DMS114 treated with DMSO at 0.1 percent for 48 hours (cell line): ENCODE measurements around the gene CEP68.
"Not testable (repeated sequence)": the region's sequence is repeated elsewhere in the genome, so short reads cannot be mapped to it uniquely, and the experiment has no call there.

Source experiments
- DNase-seq: peaks from one replicate; lab custom pipeline; 2025; ENCODE audit not compliant: unreplicated experiment; lab: John Stamatoyannopoulos, UW

Gene CEP68

DNA sequence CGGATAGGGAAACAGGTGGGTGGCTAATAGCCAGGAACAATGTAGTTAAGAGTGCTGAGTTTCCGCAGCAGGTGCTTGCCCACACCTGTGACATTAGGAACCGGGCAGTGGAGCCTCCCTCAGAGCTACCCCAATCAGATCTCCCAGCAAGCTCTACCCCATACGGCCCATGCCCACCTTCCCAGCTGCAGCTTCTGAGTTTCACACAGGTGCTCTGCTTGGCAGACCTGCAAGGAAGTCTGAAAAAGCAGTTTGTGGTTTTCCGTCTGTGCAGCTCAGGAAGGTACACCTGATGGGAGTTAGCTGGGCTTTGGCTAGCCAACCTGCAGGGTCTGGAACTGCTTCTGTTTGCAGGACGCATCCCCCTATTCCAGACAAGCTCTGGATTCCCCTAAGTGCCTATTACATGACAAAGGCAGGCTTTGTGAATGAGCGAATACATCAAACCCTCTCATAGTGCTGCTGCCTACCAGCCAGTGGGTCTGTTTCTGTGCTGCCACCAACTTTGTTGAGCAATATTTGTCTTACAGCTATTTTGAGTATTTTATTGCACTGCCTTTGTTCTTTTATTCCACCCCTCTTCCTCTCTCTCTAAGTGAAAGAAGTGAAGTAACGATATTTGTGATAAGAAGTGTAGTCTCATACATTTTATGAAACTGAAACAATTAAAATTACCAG is 24.7 kb upstream of the CEP68 start:
- no peak for DNase-seq

GRCh38 chr2:65032019-65032975 is 23.9 kb upstream of the CEP68 start:
- no peak for DNase-seq

GRCh38 chr2:65033178-65033577 is 23.0 kb upstream of the CEP68 start:
- no peak for DNase-seq

- DNase-seq = not testable (repeated sequence)
Observed at GRCh38 chr2:65033667-65034066, 22.5 kb upstream of the CEP68 start.

DNA sequence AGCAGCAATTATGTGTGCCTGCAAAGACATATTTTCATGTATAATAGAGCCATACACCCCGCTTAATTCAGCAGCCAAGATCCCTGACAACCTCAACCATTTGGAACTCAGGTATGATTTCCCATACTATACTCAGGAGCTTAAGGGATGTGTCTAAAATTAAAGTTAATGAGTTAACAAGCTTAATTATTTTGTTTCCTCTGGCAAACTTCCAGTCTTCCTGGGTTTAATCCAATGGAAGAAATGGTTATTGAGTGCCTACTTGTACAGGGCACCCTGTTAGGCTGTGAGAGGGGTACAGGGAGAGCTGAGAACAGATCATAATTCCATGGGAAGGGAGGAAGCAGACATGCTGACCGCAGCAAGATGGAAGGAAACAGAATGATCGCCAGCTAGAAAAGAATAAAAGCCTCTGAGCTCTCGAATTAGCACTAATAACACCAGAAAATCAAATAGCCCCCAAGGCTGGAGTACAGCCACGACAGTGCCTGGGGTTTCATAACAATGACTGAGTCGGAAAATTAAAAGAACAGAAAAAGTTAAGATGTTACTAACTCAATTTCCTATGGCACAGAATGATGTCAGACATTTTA is 20.8 kb upstream of the CEP68 start:
- DNase-seq = no peak

GRCh38 chr2:65037178-65037577 is 19.0 kb upstream of the CEP68 start:
- no peak for DNase-seq

GRCh38 chr2:65039640-65040039 is 16.6 kb upstream of the CEP68 start:
- no peak for DNase-seq

DNA sequence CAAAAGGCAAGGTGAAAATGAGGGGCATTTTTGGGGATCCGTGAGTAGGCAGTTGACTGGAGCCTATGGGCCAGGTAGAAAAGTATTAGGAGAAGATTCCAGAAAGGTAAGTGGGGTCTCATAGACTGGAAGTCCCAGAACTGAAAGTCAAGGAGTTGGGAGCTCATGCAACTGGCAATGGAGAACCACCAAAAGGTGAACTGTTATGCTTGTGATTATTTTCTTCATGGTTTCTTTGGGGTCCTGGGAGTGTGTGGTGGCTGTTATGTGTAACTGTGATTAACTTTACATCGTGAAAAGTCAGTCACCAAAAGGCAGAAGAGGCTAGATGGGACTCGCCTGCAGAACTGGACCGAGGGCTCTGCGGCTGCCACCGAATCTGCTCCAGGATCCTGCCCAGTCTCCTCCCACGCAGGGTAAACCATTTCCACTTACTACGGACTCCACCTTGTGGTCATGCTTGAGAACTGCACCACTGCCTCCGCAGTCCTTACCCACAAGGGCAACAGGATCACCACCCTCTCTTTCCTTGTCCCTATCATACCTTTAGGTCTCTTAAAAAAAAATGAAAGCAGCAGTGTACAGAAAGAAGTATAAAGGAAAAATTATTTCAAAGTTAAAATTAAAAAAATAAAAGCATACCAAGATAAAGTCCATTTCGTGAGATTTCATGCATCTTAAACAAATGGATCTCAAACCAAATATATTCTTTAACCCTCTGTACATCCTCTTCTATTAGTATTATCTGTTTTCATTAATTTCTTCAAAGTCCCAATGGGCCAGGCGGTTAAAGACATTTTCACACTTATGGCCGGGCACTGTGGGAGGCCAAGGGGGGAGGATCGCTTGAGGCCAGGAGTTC is 15.6 kb upstream of the CEP68 start:
- peak; percentile 72 for DNase-seq

- no peak for DNase-seq
Observed at GRCh38 chr2:65043001-65043400, 13.2 kb upstream of the CEP68 start.

DNA sequence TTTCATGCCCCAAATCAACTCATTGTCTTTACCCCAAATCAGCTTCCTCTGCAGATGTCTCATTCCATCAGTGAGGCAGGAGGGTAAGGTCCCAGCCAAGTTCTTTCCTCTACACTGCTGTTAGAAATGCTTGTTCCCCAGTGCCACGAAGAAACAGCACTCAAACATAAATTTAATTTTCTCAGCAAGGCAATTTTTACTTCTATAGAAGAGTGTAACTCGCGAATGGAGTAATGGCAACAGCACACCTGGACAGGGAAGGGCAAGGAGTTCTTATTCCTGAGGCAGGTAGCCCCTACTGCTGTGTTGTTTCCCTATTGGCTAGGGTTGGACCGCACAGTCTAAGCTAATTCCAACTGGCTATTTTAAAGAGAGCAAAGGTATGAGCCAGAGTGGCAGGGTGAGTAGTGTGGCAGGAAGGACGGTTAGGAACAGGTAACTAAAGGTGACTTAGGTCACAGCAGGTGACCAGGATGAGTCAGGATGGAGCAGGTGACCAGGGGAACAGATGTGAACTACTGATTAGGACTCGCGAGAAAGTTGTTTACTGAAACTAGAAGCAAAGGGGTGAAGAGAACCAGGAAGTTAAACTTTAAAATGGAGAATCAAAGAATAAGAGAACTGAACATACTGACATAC is 12.0 kb upstream of the CEP68 start:
- DNase-seq = no peak

- no peak for DNase-seq
Observed at GRCh38 chr2:65045651-65046050, 10.6 kb upstream of the CEP68 start.

DNA sequence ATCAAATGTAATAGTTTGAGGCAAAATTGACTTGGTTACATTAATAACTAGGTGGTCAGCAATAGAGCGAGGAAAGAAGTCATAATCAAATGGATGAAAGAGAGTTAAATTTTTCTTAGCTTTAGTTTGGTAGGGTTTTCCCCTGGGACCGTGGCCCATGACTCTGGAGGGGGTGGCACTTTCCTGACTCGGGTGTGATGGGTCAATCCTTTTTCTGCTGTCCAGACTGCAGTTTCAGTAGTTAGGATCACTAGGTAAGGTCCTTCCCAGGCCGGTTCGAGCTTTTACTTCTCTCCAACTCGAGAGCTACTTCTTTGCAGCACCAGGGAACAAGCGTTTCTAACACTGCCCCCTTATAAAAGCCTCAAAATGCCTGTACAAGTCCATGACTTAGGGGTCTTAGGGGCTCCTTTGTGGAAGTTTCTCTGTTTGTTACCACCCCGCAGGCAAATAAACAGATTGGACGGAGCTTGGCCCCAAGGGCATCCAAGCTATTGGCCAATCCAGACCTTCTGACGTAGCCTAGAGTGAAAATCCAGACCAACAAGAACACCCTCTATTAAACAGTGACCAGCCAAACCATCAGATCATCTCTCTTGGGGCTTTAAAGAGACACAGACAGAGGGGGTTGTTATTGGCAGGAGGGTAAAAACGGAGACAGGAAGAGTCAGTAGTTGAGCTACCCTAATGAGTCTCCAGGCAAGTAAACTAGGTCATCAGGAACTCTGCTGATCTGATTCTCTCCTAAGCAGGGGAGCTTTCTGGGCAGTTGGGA is 9.4 kb upstream of the CEP68 start:
- no peak for DNase-seq

DNA sequence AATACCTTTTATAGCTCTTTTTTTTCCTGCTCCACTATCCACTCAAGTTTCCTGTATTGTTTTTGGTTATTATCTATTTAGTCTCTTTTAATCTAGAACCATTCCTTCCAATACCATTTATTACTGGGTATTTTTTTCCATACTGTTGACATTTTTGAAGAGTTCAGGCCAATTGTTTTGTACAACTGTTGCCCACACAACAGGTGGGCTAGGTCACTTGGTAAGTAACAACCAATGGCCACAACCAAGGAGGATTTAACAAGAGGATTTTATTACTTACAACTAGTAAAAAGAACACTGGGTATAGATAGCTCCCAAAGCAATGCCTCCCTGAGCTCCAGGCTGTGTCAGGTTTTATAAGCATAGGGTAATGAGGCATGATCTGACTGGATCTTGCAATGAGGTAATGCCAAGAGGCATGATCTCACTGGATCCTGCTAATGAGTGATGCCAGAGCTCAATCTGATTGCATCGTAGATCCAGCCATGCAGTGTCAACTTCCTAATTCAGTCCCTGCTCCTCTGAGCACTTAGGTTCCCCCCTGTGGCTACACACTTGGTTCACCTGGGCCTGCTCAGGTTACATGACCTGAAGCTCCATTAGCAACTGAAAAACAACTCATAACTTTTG is 7.1 kb upstream of the CEP68 start:
- no peak for DNase-seq

DNA sequence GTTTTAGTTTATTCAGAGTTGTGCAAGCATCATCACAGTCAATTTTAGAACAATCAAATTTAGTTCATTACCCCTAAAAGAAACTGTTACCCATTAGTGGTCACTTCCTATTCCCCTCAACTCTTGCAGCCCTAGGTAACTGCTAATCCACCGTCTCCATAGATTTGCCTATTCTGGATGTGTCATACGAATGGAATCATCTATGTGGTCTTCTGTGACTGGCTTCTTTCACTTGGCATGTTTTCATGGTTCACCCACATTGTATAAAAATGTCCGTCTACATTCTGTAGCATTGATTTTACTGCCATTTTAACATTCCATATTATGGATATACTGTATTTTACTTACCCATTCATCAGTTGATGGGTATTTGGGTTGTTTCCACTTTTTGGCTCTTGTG is 5.3 kb upstream of the CEP68 start:
- DNase-seq = no peak

DNA sequence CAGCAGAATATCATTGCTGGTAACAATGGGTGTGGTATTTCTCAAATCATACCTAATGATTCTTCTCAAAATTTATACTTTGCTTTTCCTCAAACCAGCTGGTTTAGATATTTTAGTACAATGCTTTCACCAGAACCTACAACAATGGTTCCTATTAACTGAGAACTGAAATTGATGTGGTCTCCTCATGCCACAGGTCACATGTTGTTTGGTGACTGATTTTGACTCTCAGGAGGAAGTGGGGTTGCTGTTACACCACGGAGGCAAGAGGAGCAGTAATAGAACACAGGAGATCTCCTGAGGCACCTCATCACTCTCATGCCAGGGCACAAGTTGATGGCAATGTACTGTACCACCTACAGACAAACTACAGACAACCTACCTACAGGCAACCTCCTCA is 3.0 kb upstream of the CEP68 start:
- DNase-seq = no peak

GRCh38 chr2:65054749-65055421 is 1.3 kb upstream of the CEP68 start:
- no peak for DNase-seq

- DNase-seq = no peak
Observed at GRCh38 chr2:65055422-65056214, 598 bp upstream of the CEP68 start.

GRCh38 chr2:65057054-65057375 is 799 bp downstream of the CEP68 start:
- no peak for DNase-seq
